OCI-LY3 (cell line): ENCODE results near the gene GPNMB.

ENCODE experiments used
- EZH2phosphoT487 ChIP-seq: fragments of 200-600 bp; shearing (Covaris generic); IDR thresholded peaks from 2 replicates; pipeline ENCODE4 v1.6.1; 2018; ENCODE audit warnings: antibody characterized with exemption, mixed run types, low read depth
- TF ChIP-seq, protein P1 (sequence below): fragments of 200-600, 300-600 bp; sonication (generic); IDR thresholded peaks from 2 replicates; pipeline ENCODE4 v1.5.1; 2014; ENCODE audit warnings: antibody characterized with exemption, low read length, low read depth

DNA sequence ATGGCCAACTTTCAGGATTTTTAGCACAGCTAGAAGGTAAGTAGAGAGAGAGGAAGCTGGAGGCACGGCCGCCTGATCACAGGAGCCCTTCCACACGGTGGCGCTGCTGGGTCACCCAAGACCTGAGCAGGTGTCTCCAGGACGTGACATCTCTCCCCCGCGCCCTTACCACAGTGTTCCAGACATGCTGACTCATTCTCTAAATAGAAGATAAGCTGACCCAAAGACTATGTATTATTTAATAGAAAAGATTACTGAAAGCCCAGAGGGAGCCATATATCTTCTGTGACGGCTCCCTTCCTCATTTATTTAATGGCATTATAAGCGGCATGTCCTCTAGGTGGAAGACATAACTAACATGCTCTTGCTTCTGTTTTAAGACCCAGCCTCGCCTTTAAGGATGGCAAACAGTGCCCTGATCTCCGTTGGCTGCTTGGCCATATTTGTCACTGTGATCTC, 26.6 kb downstream of the GPNMB start:
- TF ChIP-seq, protein P1, sequence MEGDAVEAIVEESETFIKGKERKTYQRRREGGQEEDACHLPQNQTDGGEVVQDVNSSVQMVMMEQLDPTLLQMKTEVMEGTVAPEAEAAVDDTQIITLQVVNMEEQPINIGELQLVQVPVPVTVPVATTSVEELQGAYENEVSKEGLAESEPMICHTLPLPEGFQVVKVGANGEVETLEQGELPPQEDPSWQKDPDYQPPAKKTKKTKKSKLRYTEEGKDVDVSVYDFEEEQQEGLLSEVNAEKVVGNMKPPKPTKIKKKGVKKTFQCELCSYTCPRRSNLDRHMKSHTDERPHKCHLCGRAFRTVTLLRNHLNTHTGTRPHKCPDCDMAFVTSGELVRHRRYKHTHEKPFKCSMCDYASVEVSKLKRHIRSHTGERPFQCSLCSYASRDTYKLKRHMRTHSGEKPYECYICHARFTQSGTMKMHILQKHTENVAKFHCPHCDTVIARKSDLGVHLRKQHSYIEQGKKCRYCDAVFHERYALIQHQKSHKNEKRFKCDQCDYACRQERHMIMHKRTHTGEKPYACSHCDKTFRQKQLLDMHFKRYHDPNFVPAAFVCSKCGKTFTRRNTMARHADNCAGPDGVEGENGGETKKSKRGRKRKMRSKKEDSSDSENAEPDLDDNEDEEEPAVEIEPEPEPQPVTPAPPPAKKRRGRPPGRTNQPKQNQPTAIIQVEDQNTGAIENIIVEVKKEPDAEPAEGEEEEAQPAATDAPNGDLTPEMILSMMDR: peak; percentile 75
- no peak for TF ChIP-seq EZH2phosphoT487
